GM18508 (cell line): ENCODE results near the gene MEIOSIN.

Experiments
- ATAC-seq: cut with Tn5 transposase; IDR thresholded peaks from one replicate; pipeline ENCODE4 v1.9.1; 2021; ENCODE audit warnings: moderate number of reproducible peaks; ENCODE audit not compliant: insufficient read depth, unreplicated experiment

The MEIOSIN gene

DNA sequence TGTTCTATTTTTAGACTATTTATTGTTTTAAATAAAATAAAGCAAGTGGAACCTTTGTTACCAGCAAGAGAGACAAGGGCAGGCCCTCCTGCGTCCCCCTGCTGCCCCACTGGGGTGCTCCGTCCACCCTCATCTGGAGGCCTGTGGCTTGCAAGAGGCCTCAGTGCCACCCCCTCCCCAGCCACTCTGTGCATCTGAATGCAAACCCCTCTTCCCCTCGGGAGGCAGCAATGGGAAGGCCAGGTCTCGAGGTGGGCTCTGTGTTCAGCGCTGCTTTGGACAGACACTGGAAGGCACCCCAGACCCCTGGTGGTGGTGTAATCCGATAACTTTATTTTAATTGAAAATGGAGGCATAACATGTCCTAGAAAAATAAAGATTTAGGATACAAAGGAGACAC lies 31.2 kb downstream of the MEIOSIN start:
- no peak for ATAC-seq

DNA sequence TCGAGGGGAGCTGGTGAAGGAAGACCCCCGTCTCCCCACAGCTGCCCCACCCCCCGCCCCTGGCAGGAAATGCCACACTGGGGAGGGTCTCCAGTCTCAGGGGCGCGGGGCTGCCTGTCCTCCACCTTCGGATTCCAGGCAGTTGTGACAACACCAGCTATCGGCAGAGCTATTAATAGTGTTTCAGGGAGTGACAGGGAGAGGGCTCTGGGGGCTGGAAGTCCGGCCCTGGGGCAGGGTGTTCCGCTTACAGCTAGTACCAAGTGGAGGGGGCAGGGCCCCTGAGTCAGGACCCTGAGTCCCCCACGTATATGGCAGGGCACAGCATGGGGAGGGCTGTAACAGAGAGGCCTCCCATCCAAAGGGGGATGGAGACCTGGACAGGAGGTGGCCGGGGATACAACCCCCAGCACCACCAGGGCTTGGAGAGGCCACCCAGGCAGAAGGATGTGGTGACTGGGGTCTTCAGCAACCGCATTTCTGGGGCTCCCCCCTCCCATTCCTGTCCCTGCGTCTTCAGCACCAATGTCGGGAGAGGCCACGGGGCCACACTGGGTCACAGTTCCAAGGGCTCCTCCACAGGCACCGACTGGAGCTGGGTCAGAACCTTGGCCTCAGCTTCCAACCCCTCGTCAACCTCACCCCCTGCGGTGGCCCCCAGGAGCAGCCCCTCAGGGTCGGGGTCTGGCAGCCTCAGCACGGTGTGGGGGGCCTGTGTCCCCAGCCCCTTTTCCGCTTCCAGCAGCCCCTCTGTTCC lies 31.9 kb downstream of the MEIOSIN start:
- no peak for ATAC-seq

DNA sequence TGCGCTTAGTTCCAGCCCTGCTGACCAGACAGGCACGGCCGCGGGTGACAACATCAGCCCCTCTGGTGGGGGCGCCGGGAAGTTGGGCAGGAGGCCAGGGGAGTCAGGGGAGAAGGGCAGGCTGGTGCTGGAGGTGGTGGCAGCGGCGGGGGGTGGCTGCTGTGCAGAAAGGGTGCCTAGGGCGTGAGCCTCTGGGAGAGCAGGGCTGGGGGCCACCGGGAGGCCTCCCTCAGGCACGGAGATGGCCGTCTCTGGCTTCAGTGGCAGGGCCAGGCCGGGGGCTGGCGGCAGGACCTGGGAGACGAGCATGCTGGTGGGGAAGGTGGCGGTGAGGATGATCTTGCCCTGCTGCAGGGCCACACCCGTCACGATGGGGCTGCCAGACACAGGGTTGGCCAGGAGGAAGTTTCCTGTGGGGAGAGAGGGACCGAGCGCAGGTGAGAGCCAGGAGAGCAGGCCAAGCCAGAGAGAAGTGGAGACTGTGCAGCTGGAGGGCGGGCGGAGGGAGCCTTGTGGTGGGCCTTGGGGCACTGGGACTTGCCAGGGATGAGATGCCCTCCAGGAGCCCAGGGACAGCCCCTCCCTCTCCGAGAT lies 32.6 kb downstream of the MEIOSIN start:
- no peak for ATAC-seq

DNA sequence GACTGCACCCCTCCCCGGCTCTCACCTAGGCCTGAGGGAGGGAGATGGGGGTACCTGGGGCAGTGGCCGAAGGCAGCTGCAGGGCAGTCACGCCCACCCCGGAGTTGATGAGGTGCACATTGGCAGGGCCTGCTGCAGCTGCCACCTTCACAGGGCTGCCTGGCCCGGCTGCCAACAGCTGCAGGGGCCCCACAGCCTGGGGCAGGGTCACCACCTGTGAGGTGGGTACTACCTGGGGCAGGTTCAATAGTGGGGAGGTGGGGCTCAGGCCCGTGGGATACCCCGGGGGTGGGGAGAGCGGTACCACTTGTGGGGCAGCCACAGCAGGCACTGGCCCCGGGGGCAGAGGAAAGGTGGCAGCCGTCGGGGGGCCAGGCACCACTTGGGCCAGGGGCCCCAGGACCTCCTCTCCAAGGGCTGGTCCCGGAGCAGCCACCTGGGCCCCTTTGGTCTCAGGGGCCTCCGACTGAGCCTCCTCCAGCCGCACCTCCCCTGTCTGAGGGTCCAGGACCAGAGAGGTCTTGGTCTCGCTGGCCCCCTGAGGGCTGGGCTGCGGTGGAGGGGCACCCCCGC lies 33.1 kb downstream of the MEIOSIN start:
- ATAC-seq: no peak

DNA sequence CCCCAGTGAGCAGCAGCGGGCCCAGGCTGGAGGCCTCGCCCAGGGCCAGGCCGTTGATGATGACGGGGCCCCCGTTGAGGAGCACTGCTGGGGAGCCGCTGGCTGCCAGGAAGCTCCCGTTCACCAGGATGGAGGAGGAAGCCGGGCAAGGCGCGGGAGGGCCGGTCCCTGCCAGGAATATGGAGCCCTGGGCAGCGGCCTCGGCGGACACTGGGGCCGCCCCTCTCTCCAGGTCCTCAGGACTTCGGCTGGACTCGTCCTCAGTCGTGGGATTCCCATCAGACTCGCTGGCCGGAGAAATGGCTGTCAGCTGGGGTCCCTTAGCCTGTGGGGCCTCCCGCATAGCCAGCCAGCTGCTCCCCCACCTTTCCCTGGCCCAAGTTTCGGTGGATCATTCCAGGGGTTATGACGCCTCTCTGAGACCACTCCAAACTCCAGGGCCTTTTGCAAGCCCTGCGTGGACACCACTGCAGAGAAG lies 33.7 kb downstream of the MEIOSIN start:
- ATAC-seq: no peak

DNA sequence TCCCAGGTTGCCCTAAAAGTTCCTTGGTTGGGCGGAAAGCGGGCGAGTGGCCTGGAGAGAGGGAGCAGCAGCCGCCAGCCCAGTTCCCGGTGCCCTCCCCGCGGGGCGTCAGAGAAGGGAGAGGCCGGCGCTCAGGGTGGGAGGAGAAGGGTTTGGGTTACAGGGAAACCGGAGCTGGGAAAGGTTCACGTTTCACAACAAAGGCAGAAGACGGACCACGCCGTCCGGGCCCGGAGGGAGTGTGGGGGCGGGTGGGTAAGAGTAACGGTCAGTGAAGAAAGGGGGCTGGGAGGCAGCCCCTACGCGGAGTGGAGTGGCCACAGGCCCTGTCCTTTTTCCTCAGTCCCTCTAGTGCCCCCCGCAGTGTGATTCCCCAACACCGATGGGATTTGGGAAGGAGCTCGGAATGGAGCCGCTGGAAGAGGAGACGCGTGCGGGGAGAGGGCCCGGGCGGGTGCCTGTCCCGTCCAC lies 34.2 kb downstream of the MEIOSIN start:
- ATAC-seq: no peak

DNA sequence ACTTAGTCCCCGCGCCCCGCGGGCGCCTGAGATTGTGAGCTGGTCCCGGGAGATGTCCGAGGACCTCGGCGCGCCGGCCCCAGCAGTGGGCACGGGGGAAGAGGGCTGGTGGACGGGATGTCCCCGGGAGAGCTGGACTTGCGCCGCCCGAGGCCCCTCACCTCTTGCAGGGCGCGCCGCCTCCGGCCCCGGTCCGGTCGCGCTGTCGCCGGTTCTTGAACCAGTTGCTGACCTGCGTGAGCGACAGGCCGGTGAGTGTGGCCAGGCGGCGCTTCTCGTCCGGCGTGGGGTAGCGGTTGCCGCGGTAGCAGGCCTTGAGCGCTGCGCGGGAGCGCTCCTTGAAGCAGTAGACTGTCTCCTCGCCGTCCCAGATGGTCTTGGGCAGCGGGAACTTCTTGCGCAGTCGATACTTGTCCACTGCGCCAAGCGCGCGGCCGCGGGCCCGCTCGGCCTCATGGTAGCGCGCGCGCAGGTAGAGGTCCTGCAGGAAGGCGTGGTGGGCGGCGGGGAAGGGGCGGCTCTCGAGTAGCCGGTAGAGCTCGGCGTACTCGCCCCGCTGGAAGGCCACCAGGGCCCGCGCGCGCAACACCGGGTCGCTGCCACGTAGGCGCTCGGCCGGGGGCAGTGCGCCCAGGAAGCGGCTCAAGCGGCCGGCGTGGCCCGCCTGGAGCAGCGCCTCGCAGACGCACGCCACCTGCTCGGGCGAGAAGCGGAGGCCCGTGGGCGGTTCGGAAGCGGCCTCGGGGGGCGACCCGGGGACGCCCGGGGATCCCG lies 34.8 kb downstream of the MEIOSIN start:
- no peak for ATAC-seq

DNA sequence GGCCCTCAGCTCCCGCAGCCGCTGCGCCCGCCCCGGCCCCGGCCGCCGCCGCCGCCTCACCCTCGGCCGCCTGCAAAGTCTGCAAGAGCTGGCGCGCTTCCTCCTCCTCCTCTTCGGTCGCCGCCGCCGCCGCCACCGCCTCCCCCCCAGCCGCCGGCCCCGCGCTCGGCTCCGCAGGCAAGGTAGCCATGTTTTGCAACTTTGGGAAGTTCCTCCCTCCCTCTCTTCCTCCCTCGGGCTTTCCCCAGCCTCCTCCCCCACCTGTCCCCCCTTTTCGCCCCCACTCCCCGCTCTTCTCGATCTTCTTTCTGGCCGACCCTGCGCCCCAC lies 35.4 kb downstream of the MEIOSIN start:
- no peak for ATAC-seq

DNA sequence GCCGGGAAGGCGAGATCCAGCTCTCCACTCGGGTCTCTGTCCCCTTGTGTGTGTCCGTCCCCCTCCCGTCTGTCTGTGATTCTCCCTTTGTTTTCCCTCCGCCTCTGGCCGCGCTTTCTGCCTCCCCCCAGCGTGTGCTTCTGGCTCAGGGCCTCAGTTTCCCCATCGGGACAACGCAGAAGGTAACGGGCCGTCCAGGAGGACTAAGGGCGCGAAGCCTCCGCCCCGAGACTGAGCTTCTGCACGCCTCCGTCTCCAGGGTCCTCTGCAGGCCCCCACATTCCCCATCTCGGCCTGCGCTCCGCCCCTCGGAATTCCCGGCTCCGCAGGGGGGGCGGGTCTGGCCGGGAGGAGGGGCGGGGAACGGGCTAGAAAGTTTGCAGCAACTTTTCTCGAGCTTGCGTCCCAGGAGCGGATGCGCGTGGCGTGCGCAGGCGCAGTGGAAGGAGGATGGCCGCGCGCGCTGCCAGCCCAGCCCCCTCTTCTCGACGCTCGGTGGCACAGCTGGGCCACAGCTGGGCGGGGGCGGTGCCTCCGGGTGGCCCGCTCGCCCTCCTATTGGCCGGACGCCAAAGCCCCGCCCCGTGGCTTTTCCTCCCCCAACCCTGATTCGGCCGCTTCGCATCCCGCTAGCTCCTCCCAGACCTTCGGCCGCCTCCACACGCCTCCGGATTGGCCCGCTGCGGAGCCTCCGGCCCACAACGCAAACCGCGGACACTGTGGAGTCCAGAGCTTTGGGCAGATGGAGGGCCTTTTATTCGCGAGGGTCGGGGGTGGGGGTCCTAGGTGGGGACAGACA lies 35.9 kb downstream of the MEIOSIN start, which contains the start of gene SIX5:
Gene SIX5 (minus strand): TSS at position 269 of the 799 bp plus-strand sequence. CDS start 408 bp downstream, outside the sequence.
- ATAC-seq: peak; percentile 37

DNA sequence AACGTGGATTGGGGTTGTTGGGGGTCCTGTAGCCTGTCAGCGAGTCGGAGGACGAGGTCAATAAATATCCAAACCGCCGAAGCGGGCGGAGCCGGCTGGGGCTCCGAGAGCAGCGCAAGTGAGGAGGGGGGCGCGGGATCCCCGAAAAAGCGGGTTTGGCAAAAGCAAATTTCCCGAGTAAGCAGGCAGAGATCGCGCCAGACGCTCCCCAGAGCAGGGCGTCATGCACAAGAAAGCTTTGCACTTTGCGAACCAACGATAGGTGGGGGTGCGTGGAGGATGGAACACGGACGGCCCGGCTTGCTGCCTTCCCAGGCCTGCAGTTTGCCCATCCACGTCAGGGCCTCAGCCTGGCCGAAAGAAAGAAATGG lies 36.6 kb downstream of the MEIOSIN start:
- ATAC-seq: no peak

DNA sequence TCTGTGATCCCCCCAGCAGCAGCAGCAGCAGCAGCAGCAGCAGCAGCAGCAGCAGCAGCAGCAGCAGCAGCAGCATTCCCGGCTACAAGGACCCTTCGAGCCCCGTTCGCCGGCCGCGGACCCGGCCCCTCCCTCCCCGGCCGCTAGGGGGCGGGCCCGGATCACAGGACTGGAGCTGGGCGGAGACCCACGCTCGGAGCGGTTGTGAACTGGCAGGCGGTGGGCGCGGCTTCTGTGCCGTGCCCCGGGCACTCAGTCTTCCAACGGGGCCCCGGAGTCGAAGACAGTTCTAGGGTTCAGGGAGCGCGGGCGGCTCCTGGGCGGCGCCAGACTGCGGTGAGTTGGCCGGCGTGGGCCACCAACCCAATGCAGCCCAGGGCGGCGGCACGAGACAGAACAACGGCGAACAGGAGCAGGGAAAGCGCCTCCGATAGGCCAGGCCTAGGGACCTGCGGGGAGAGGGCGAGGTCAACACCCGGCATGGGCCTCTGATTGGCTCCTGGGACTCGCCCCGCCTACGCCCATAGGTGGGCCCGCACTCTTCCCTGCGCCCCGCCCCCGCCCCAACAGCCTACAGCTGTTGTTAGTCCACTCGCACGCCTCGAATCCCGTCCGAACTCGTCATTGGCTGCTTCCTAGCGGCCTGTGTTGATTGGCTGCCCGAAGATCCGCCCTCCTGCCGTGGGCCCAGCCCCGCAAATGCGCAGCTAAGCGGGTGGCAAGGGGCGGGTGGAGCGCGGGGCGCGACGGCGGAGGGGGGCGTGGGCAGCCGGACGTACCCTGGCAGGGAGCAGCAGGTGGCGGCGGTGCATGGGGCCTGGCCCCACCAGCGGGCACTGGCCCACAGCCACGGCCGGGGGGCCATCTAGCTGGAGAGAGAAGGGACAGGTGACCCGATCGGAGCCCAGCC lies 37.2 kb downstream of the MEIOSIN start:
- no peak for ATAC-seq

DNA sequence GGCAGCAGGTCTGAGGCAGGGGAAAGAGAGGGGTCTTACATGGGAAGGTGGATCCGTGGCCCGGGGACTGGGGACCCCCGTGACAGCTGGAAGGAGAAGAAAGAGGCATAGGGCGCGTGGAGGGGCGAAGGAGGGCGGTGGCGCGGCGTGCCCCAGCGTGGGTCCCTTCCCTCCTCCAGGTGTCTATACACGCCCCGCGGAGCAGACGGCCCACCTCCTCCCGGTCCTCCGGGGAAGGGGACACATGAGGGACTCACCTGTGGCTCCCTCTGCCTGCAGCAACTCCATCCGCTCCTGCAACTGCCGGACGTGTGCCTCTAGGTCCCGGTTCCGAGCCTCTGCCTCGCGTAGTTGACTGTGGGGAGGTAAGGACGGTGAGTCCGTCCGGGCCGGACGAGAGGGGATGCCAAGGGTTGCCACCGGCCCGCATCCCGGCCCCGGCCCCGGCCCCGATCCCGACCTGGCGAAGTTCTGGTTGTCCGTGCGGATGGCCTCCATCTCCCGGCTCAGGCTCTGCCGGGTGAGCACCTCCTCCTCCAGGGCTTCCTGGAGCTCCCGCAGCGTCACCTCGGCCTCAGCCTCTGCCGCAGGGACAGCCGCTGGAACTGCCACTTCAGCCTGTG lies 38.2 kb downstream of the MEIOSIN start:
- ATAC-seq: no peak

DNA sequence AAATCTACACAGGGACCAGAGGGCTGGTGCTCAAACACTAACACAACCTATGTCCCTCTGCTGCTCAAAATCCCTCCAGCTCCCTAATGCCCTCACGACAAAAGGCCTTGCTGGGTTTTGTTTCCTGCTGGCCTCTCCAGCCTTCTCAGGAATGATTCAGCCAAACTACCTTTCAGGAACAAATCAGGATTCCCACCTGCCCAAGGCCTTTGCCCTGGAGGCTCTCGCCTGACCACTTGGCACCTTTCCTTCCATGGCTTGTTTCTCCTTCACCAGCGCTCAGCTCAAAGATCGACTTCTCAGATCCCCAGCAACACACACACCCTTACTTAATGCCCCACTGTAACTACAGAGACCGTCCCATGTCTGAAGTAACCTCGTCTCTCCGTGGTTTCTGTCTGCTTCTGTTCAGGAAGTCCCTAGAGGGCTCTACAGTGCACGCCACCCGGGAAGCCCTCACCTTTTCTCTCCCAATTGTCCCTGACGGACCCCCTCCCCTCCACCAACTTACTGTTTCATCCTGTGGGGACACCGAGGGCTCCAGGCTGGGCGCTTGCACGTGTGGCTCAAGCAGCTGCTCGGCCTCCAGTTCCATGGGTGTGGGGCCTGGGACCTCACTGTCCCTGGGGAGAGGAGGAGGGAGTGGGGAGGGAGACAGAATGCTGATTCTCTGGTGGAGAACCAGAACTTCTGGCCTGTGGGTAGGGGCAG lies 39.0 kb downstream of the MEIOSIN start:
- no peak for ATAC-seq

DNA sequence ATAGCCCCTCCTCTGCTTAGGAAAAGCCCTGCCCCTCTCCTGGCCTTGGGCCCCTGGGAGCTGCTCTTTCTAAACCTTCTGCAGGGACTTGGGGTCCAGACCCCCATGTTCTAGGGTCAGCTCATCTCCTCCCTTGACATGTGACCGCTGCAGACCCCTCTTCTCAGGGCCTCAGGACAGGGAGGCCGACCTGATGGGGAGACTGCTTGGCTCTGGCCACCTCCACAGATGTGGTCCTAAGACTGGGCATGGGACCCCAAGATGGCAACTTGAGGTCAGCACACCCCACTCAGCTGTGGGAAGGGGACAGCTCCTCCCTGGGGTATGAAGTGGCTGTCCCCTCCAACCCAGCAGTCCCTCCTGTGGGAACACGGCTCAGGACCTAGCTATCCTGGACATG lies 39.7 kb downstream of the MEIOSIN start:
- ATAC-seq: no peak

DNA sequence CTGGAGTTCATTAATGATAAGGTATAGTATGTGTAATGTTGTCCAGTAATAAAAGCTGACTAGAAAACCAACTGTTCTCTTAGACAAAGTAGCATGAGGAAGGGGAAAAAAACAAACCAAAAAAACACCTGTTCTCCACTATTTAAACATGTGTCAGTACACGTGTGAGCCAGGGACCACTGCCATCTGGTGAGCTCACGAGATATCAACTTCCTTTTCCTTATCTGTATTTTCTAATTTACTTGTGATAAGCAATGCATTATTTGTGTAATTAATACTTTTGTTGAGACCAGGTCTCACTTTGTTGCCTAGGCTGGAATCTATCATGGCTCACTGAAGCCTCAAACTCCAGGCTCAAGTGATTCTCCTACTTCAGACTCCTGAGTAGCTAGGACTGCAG lies 40.1 kb downstream of the MEIOSIN start:
- ATAC-seq: no peak

DNA sequence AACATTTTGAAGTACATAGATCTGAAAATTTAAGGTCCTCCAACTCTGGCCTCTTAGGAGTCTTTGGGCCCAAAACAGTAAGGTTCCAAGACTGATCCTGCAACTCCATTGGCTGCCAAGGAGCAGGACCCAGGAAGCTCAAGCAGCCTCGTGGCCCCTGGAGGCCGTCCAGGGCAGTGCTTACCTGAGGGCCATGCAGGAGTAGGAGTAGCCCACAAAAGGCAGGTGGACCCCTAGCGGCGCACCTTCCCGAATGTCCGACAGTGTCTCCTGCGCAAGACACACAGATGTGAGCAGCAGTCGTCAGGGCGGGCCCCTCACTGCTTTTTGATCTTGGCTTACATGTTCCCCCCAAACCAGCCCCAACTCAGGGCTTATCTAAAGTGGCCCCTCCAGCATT lies 41.5 kb downstream of the MEIOSIN start:
- ATAC-seq: no peak

DNA sequence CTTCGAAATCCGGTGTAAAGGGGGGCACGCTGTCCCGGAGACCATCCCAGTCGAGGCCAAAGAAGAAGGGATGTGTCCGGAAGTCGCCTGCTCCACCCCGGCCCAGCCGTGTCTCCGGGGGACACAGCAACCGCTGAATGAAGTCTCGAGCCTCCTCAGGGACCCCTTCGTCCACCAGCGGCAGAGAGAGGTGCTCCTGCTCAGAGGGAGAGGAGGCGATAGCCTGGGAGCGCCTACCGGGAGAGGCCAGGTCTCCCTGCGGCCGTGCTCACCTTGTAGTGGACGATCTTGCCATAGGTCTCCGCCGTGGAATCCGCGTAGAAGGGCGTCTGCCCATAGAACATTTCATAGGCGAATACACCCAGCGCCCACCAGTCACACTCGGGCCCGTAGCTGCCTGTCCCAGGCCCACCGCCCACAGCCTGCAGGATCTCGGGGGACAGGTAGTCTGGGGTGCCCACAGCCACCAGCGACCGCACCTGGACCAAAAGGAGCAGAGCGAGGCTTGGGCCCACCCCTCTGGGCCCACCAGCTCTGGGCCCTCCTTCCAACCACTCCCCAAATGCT lies 44.2 kb downstream of the MEIOSIN start:
- ATAC-seq: no peak
